Hepatocyte (in vitro differentiated cells): ENCODE measurements around the gene NRIP3.

Source experiments
- CTCF ChIP-seq: fragments of 200-600 bp; sonication (generic); IDR thresholded peaks from 2 replicates; pipeline ENCODE4 v1.5.1; 2016; ENCODE audit warnings: antibody characterized with exemption, mild to moderate bottlenecking; ENCODE audit not compliant: poor library complexity
- EZH2 ChIP-seq: fragments of 200-600 bp; sonication (generic); IDR thresholded peaks from 2 replicates; pipeline ENCODE4 v1.6.1; 2016; ENCODE audit warnings: antibody characterized with exemption, mild to moderate bottlenecking, borderline replicate concordance

- TF ChIP-seq CTCF (no peak), EZH2 (no peak)
These were observed 18.3 kb downstream of the NRIP3 start for GRCh38 chr11:8985462-8985861.
